Measurements from ENCODE around the gene EXOC6B.

EXOC6B gene

DNA sequence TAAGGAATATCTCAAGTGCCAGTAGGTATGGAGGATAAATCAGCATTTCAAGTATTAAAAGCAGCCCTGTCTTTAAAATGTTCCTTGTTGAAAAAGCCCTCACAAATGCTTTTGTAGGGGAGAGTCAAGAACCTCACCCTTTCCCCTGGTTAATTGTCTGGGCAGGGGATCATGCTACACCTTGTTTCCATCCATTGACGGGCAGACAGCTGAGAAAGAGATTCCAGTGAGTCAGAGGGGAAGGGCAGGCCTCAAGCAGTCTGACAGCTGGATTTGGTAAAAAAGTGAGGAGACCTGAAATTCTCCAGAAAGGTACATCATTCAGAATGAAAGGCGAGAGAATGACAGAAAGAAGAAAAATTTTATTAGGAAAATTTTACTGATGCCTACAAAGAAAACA is 475.0 kb downstream of the EXOC6B start:
- DNase-seq (ENCODE audit: low spot score): no peak

DNA sequence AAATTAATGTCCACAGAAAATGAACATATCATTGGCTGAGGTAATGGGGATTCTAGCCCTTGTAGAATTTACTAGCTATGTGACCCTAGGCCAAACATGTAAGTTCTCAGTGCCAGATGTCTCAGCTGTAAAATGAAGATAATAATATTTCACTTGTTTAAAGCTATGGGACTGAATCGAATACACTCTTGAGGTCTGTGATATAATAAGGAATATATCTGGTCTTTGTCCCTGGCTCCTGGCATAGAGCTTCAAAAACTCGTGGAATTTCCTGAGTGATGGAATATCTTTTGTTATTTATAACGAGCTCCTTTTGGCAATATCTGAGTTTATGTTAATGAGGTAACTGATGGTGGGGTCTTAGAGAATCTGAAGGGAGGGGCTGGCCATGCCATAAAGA is 476.8 kb downstream of the EXOC6B start:
- DNase-seq (ENCODE audit: low spot score): no peak

DNA sequence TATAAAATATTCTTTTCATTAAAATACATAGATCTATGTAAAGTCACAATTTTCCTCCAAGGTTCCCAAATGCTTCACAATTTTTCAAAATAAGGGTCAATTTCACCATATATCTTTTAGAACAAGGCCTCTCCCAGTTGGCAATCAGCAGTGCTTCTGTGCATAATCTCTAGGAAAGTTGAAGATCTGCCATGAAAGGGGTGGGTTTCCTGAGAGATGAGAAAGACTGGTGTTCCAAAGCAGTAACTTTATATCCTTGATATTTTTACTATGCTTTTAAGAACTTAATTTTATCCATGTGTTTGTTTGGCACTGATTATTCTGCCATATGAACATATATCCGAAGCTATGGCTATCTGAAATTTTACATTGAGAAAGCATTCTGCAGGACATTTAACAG is 478.8 kb downstream of the EXOC6B start:
- no peak for DNase-seq (ENCODE audit: low spot score)

DNA sequence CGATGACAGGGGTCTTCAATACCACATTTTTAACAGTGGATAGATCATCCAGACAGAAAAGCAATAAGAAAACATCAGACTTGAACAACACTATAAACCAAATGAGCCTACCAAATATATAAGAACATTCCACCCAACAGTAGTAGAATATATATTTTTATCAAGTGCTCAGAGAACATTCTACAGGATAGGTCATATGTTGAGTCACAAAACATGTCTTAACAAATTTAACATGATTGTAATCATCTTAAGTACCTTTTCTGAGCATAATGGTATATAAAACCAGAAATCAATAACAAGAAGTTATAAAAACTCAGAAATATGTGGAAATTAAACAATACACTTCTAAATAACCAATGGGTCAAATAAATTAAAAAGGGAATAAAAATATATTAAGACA is 484.2 kb downstream of the EXOC6B start:
- no peak for DNase-seq (ENCODE audit: low spot score)

DNA sequence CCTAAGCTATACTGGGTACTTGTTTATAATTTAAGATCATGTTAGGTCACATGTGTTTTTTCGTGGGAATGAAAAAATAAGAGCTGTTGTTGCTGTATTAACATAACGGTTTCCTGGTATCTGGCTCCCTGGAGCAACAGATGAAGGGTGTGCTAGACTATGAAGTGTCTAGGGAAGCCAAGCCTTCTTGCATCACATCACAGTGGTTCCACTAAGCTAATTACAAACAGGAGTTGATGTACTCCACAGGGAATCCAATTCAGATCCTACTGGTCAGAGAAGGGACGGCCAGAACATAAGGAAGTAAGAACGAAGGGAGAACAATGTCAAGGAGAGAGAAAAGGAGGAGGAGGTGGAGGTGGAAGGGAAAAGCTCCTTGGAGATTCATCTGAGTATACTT is 485.2 kb downstream of the EXOC6B start:
- DNase-seq (ENCODE audit: low spot score): no peak

DNA sequence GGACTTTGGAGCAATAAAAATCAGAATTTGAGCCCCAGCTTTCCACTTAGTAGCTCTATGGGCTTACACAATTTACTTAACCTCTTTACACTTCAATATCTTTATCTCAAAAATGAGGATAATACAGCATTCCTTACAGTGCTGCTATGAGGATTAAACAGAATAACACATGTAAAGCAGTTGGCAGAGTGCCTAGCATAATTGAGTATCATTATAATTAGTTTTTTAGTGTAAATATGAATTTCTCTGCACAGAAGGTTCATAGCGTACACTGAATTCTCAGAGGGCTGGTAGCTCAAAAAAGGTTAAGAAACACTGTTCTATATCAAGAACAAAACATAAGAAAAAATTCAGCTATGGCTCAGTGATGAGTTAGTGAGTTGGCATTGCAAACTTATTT is 487.8 kb downstream of the EXOC6B start:
- no peak for DNase-seq (ENCODE audit: low spot score)

DNA sequence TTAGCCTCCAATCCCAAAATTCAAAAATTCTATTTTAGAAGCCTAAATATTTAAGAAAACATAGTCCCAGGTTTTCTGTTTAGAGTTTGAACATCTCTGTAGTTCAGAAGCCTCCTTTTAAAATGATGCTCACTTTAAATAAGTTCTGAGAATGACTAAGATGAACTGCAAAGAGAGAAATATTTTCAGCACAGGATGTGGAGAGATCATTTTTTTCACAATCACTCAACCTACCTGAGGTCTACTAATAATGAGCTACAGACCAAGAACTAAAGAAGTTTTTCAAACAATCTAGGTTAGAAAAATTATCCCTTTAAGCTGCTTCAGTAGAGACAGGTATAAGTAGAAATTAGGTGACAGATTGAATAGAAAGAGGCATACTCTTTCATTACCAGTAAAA is 493.1 kb downstream of the EXOC6B start:
- DNase-seq (ENCODE audit: low spot score): no peak

DNA sequence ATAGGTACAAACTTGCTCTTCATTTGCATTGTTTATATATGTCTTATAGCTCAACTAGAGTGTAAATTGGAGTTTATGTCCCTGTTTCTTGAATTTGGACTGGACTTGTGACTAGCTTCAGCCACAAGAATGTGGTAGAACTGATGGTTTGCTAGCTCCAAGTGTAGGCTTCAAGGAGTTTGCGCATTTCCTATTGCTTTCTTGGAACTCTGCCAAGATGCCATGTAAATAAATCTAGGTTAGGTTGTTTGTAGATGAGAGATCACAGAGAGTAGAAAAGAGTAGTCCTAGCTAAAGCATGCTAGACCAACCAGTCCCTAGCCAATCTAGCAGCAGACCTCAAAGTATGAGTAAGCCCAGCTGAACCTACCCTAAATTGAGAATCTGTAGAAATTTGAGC is 495.2 kb downstream of the EXOC6B start:
- no peak for DNase-seq (ENCODE audit: low spot score)

DNA sequence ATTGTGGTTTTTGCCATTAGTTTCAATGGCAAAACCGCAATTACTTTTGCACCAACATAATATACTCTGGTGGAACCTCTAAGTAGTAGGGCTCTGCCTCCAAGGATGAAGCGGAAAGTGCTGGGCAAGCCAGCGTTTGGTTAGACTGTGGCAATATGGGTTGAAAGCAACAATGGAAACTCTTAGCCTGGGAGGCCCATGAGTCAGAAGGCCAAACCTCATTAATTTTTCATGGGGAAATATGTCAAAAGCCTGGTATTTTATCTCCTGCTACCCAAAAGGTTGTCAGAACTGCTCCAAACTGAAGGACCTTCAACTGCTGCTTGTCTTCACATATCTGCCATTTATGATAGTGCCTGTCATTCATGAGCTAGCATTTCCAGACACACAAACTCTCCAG is 499.1 kb downstream of the EXOC6B start:
- DNase-seq (ENCODE audit: low spot score): no peak

DNA sequence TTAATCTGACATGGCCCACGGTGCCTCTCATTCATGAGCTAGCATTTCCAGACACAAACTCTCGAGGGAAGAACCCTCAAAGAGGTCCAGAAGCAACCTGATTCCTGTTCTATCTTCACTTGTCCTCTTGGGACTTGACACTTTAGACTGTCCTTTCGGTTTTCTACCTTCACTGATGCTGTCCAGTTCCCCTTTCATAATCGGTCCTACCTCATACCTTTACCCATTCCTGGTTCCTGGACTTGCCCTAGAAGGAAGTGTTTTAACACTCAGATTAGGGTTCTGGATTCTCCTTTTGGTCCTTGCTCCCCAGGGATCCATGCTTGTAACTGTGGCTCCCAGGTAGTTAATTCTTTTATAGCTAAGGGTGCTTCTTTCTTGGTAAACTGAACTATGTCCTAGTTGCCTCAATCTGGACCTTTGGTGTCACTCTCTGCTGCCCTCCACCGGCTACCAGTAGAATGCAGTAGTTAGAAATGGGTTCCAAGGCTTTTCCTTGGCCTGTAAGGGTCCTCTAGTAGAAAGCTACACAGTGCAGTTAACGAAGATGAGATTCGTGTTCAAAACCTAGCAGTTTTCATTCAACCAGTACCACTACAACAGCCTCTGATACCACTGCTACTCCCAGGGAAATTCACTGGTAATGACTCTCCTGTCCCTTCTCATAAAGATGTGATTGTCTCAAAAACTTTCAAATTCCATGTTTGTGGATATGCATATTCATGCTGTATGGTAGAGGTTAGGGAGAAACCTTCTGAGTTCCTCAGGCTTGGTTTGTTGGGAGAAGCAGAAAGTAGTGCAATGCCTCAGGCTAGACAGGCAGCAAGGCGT is 500.0 kb downstream of the EXOC6B start:
- DNase-seq (ENCODE audit: low spot score): peak; percentile 16

DNA sequence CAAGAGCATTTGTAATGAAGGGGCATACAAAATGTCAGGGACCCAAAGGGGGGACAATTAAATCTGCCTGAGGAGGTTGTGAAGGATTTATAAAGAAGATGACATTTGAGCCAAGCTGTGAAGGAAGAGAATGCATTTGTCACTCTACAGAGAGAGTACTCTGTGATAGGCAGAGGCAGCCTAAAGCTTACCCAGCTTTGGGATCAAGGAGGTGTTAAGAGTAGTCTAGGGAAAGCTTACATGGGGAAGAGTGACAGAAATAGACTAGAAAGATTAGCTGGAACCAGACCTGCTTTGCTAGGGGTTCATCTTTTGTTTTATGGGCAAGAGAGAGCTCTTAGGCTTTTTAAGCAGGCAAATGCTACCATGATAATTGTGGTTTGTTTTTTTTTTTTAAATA is 509.1 kb downstream of the EXOC6B start:
- no peak for DNase-seq (ENCODE audit: low spot score)

DNA sequence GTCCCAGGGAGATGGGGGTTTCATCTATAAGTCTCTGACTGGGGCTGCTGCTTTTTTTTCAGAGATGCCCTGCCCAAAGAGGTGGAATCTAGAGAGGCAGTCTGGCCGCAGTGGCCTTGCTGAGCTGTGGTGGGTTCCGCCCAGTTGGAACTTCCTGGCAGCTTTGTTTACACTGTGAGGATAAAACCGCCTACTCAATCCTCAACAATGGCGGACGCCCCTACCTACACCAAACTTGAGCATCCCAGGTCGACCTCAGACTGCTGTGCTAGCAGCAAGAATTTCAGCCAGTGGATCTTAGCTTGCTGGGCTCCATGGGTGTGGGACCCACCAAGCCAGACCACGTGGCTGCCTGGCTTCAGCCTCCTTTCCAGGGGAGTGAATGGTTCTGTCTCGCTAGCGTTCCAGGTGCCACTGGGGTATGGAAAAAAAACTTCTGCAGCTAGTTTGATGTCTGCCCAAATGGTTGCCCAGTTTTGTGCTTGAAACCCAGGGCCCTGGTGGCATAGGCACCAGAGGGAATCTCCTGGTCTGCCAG is 525.6 kb downstream of the EXOC6B start:
- no peak for DNase-seq (ENCODE audit: low spot score)

DNA sequence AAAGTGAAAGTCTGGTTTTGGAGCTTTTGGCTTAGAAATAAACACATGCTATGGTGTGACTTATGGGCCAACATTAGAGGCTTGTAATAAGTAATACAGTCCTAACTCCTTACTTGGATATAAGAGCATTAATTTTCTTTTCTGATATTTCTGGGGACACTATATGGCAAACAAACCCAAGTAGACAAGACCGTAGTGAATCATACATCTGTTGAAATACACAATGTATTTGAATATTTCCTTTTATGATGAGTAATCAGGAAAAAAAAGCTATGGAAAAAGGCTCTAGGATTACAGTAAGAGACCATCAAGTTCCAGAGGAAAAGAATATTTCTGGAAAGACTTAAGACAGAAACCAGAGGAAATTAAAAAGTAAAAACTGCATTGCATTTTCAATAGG is 532.2 kb downstream of the EXOC6B start:
- peak; percentile 54 for DNase-seq (ENCODE audit: low spot score)

DNA sequence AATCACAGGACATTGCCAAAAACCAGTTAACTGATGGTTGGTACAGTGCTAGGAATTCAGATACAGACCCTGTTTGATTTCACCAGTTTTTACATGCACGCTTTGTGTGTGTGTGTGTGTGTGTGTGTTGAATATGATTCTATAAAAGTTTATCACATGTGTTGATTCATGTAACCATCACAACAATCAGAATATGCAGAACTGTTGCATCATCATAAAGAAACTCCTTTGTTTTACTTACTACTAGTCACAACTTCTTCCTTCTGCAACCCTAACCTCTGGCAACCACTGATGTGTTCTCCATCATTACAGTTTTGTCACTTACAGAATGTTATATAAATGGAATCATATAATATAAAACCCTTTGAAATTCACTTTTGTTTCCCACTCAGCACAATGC is 533.4 kb downstream of the EXOC6B start:
- no peak for DNase-seq (ENCODE audit: low spot score)

DNA sequence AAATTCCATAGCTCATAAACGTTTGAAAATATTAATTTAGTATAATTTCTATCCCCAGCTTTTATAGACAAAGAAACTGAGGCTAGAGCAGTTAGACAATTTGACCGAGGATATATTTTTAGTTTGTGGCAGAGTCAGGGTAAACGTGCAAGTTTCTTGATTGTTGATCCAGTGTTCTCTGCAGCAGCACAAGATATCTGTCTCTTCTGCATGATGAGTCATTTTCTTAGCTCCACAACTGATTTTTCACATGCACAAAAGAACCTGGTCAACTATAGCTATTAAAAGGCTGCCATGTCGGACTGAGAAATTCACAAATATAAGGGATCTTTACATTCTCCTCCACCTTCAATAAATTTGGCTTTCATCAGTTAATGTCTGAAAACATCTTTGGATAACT is 534.8 kb downstream of the EXOC6B start:
- DNase-seq (ENCODE audit: low spot score): no peak

DNA sequence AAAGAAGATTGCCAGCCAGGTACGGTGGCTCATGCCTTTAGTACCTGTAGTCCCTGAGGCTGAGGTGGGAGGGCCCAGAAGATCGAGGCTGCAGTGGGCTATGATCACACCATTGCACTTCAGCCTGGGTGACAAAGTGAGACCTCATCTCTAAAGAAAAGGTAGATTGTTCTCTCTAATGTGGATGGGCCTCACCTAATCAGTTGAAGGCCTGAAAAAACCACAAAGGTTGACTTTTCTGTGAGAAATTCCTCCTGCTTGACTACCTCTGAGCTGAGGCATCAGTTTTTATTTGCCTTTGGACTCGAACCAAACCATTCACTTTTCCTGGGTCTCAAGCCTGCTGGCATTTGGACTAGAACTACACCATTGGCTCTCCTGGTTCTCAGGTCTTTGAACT is 536.1 kb downstream of the EXOC6B start:
- DNase-seq (ENCODE audit: low spot score): no peak

DNA sequence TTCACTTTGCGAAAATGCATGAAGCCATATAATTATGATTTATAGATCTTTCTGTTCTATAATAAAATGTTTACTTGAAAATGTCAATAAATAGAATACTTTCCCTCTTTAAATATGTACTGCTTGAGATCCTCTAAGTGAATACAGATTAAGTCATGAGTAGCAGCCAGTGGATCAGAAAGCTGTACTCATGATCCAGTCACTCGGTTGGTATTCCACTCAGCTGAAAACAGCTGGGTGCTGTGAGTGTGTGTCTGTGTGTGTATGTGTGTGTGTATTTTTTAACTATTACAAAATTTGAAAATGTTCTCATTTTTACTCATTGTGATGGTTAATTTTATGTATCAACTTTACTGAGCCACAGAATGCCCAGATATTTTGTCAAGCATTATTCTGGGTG is 536.5 kb downstream of the EXOC6B start:
- no peak for DNase-seq (ENCODE audit: low spot score)

DNA sequence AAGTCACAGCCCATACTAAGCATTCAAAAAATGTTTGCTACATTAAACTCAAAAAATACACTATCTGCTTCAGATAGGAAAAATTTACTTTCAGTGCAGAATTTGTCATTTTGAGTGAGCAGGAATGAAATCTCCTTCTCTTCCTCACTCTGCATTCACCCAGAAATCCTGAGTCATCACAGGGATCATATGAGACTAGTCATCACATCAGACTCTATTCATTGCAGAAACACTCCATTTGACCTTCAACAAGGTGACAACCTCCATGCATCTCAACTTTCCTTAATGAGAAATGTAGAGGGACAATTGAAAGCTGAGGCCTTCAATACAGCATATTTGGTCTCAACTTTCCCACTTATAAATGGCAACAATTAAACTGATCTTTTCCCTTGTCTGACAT is 547.8 kb downstream of the EXOC6B start:
- DNase-seq (ENCODE audit: low spot score): peak; percentile 26

DNA sequence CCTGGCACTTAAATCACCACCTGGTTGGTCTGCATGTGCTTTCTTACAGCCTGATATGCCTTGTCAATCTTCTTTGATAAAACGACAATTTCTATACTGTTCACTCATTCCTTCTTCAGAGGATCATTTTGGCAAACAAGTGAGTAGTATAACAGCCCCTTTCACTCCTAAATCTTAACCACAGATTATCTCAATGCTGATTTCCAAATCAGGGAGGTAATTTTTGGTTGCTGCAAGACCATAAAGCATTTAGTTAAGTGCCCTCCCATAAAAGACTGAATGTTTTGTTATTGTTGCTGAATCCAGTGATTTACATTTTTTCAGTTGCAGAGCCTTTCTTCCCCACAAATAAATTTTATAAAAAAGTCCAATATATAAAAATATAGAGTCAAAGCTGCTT is 549.0 kb downstream of the EXOC6B start:
- DNase-seq (ENCODE audit: low spot score): no peak

DNA sequence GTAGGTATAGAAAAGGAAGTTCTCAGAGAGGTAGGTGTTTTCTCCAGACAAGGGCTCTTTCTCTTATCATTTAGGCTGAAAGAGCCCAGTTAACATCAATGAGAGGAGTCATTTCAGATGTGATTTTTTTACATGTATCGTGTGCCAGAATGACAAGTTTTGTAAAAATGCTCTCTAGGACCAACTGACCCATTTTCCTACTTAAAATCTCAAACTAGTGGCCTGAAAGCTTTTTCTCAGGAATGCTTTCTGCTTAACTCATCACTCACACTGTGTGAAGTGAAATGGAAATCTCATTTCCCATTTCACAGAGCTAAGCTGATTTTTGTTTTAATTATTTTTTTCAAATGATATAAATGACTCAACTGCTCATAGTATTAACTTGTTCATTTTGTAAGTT is 549.5 kb downstream of the EXOC6B start:
- DNase-seq (ENCODE audit: low spot score): no peak

DNA sequence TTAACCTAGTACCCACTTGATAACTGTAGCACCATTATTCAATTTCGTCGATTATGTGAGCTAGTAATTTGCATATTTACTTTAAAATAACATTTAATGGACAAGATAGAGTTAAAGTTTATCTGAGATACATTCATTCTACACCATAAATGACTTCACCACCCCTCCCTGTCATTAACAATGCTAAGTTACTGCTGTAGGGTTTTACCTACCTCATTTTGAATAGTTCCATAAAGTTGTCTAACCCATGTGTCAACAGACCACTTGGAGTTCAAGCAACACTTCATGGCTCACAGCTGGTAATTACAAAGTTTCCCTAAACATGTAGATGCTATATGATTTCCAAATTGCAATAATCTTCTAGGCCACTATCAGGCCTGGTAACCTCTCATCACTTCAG is 550.7 kb downstream of the EXOC6B start:
- no peak for DNase-seq (ENCODE audit: low spot score)

DNA sequence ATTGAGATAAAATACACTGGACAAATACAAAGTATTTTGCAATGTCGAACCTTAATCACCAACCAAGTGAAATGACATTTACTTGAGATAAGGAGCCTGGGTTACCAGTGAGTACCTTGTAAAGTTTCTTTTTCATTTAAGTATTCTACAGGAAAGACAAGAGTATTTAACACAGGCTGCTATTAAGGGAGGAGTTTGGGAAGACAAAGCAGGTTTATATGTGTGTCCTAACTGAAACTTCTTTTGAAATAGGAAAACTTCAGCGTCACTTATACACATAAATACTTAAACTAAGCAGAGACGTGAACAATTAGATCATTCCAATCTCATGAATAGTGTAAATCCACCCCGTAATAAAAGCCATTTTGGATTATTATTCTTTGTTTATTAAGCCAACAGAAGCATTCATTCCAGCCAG is 551.4 kb downstream of the EXOC6B start:
- no peak for DNase-seq (ENCODE audit: low spot score)

DNA sequence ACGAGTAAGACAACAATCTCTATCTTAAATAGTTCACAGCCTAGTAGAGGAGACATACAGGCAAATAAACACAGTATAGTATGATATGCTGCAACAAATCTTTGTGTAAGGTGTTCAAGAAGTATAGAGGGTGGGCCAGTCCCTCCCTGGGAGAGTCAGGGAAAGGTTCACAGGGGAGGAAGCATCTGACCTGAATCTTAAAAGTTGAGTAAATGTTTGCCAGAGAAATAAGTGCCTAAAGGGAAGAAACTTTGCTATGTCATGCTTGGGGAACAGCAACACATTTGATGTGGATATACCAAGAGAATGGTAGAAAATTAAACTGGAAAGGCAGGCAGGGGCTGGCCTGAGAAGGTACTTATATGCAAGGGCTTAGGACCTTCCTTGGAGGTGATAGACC is 552.4 kb downstream of the EXOC6B start:
- no peak for DNase-seq (ENCODE audit: low spot score)
